NK-92 (cell line): Measurements from ENCODE around the gene ANKRD53.
"Not testable (repeated sequence)": the region's sequence is repeated elsewhere in the genome, so short reads cannot be mapped to it uniquely, and the experiment has no call there.

Experiments
- DNase-seq: peaks from one replicate; lab custom pipeline; 2025; ENCODE audit not compliant: unreplicated experiment; lab: John Stamatoyannopoulos, UW

Gene ANKRD53

DNA sequence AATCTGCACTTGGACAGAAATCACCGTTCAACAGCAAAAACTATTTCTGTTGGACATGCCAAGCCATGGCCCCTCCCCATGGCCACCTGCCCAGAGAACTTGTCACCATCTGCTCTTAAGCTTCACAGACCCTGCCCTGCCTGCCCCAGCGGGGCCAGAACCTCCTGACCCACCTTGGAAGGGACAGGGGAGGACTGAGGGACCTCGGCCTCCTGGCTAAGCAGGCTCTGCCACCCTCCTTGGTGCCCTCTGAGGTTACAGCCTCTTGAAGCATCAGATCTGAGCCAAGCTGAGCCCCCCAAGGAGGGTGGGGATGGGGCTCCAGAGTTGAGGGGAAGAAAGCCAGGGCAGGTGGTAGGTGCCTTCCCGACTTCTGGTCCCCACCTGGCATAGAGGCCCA is 9.7 kb downstream of the ANKRD53 start:
- no peak for DNase-seq

DNA sequence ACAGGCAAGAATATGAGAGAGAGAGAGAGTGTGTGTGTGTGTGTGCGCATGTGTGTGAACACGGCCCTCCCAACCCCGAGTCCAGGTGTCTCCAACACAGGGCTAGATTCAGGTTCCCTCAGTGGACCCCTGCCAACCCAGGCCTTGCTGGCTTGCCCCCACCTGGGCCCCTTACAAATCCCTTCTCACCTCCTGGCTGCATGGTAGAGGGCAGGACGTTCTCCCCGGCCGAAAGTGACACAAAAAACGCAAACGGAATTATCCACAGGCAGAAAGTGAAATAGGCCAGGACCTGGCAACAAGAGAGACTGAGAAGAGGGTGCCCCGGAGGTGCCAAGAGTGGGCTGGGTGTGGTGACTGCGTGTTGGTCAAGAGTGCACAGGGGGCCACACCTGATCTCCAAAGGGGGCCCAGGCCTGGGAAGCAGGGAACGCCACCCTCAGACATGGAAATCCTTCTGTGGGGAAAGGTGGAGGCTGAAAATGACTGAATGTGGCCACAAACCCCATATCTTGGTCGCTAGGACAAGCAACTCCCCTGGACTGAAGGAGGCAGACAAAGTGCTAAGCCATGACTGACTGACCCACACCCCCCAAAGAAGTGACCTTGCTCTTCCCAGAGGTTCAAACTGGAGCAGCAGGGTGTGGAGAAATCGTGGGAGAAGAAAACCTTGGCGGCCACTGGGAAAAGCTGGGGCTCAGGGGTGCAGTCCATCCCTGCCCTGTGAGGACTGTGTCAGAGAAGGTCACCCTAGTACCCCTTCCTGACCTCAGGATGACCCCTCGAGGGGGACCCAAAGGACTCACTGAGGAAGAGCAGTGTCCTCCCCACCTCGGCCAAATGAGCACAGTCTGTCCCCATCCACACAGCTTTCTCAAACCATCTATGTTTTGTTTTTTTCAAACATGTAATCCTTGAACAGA is 10.6 kb downstream of the ANKRD53 start:
- DNase-seq = no peak

DNA sequence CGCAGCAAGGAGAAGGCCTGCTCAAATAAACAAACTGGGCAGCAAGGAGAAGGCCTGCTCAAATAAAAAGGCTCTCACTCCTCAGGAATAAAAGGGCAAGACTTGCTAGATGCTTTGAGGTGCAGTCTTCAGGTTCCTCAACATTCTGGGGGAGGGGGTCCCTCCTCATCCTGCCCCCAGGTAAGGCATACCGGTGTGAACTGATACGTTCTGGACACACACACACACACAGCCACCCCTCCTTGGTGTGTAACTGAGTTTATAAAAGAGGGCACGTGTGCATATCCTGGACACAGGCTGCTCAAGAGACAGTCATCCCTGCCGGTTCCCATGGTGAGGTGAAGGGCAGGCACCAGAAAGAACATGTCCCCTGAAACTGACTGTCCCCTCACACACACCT is 11.8 kb downstream of the ANKRD53 start:
- DNase-seq = no peak

DNA sequence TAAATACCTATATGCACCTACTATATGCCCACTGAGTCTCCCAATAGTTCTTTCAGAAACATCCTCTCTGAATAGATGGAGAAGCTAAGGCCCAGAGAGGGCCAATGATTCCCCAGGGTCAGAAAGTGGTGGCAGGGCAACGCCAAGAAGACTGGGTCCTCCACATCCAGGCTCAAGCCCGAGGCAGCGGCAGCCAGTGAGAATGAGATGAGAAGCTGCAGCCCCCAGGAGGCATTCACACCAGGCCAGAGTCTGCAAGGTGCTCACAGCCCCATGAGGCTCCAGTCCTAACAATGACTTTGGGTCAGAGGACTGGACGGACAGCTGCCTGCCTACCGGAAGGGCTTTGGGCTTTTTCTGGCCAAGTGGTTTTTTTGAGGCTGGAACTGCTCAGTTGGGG is 12.7 kb downstream of the ANKRD53 start:
- no peak for DNase-seq

DNA sequence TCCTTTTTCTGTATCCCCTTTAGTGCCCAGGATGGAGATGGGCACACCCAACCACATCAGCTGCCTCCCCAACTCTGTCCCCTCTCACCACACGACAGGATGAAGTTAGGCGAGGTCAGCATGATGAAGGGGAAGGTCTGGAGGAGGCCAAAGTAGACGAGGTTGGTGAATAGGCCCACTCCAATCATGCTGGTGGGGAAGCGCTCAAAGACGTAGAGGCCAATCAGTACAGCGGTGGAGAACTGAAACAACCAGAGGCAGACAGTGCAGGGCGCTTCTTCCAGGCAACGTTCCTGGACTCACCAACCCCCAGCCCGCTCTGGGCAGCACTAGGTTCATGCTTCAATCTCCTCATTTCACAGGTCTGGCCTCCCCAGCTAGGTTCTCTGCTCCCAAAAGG is 13.3 kb downstream of the ANKRD53 start:
- no peak for DNase-seq

DNA sequence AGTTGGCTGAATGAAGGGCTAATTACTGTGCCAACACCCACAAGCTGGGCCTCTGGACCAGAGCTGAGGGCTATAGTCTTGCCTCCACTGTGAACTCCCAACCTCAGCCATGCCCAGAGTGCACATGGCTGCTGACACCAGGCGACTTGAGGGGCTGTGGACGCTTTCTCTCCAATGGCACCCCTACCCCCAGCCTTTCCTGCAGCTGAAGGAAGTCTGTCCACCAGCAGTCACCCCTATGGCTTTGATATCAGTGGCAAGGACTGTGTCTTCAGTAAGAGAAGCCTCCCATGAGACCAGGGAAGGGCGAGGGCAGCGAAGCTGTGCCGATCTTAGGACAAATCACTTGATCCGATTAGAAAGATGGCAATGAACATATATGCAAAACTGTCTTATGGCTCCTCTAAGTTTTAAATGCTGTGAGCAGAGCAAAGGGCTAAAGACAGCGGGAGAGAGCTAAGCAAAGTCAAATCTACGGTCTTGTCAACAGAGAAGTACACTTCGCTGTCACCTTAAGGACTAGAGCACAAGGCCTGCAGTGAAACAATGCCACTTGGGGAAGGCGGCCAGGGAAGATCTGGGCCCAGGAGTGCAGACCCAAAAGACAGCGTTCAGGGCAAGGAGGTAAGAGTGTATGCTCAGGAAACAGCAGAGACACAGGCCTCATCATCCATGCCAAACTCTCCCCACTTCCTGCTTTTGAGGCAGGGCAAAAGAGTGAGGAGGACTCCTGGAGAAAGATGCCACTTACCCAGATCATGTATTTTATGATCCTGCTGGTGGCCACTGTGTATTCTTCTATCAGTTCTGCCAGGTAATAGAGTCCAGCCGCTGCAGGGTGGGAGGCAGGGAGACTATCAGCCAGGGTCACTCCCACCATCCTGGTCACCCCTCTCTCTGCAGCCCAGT is 14.8 kb downstream of the ANKRD53 start:
- DNase-seq = no peak

DNA sequence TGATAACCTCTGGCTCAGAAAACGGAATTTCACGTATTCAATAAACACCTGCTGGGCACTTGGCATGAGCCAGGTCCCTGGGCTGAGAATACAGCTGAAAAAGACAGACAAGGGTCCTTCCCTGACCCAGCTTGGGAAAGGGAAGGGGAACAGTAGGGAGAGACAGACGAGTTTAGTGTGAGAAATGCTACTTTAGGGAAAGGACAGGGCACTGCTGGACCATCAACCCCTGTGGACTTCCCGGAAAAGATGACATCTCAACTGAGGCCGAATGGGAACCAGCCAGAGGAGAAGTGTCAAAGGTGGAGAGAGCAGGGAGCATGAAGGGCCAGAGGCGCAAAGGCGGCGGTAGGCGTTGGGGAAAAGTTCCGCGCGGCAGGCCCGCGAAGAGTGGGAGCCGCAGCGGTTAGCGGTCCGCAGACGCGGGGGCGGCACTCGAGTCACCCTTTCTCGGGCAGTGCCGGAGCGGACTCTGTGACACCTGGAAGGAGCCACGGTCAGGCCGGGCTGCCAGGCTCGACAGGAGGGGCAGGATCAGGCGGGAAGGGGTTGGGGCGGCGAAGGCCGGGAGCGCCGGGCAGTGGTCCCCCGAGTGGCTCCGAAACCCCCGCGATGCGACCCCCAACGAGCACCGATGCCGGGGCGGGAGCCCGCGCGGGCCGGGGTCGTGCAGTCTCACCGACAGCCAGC is 15.7 kb downstream of the ANKRD53 start:
- DNase-seq = no peak

DNA sequence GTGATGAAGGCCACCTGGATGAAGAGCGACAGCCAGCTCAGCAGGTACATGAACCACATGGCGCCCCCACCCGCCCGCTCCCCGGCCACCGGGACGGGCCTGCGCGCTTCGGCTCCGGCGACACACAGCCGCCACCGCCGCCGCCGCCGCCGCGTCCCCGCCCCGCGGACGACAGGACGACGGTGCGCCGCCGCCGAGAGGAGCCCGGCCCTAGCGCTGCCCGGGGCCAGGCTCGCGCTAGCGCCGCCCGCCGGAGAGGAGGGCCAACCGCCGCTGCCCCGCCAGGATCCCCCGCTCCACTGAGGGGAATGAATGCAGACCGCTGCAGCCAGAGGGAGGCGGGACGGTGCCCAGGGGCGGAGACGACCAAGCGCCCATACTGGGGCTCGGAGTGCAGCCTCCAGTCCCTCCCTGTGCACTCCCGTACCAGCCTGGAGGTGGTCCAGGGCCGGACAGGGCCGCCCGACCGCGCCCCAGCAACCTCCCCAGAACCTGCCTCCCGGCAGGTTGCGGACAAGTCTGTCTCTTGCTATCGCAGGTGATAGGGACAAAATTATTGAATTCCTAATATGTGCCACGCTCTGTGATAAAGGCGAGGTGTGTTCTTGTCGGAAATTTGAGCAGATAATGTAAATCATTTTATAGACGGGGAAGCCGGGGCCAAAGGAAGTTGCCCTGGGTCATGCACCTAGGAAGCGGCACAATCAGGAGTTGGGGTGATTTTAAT is 16.4 kb downstream of the ANKRD53 start, which contains the start of gene TEX261:
TEX261 (minus strand) TSS at position 175 of the 727 bp plus-strand sequence; CDS start at position 59, 116 bp downstream.
- peak; percentile 13 for DNase-seq

DNA sequence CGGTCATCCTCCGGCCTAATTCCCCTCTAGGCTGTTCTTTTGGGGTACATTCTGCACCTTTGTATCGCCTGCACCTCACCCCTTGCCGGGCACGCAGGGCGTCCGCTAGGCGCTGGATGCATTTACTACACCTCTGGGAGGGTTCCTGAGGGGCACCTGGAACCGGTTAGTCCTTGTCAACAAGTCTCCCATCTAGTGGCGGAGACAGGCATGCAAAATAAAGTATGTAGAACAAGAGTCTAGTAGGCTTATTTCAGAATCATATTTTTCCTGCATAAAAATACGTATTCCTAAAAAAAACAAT is 16.9 kb downstream of the ANKRD53 start:
- no peak for DNase-seq

DNA sequence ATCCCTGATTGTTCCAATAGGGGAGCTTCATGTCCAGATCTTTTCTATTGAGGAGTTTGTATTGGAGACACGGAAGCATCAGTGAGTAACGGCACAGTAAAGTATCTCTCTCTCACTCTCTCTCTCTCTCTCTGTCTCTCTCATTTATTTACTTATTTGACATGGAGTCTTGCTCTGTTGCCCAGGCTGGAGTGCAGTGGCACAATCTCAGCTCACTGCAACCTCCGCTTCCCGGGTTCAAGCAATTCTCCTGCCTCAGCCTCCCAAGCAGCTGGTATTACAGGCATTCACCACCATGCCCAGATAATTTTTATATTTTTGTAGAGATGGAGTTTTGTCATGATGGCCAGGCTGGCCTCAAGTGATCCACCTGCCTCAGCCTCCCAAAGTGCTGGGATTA is 20.5 kb downstream of the ANKRD53 start:
- not testable (repeated sequence) for DNase-seq

DNA sequence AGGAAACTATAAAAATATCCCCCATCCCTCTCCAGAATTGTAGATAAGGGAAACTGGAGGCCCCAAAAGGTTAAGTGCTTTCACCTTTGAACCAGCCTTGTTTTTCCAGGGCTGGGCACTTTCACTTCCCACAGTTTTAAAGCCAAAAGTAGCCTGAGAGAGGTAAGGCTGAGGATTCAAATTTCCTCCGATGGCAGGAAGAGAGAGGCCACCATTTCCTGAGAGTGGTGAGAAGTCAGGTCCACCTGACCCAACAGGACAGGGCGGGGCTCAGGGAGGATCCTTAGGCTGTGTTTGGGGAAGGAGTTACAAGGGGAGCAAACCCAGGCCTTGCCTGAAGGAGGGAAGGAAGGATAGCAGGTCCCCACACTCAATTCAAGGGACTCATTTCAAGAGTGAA is 20.9 kb downstream of the ANKRD53 start:
- no peak for DNase-seq

DNA sequence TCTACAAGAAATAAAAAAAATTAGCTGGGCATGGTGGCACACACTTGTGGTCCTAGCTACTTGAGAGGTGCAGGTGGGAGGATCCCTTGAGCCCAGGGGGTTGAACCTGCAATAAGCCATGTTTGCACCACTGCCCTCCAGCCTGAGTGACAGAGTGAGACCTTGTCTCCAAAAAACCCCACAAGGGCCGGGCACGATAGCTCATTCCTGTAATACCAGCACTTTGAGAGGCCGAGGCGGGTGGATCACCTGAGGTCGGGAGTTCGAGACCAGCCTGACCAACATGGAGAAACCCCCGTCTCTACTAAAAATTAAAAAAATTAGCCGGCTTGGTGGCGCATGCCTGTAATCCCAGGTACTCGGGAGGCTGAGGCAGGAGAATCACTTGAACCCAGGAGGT is 21.5 kb downstream of the ANKRD53 start:
- not testable (repeated sequence) for DNase-seq

DNA sequence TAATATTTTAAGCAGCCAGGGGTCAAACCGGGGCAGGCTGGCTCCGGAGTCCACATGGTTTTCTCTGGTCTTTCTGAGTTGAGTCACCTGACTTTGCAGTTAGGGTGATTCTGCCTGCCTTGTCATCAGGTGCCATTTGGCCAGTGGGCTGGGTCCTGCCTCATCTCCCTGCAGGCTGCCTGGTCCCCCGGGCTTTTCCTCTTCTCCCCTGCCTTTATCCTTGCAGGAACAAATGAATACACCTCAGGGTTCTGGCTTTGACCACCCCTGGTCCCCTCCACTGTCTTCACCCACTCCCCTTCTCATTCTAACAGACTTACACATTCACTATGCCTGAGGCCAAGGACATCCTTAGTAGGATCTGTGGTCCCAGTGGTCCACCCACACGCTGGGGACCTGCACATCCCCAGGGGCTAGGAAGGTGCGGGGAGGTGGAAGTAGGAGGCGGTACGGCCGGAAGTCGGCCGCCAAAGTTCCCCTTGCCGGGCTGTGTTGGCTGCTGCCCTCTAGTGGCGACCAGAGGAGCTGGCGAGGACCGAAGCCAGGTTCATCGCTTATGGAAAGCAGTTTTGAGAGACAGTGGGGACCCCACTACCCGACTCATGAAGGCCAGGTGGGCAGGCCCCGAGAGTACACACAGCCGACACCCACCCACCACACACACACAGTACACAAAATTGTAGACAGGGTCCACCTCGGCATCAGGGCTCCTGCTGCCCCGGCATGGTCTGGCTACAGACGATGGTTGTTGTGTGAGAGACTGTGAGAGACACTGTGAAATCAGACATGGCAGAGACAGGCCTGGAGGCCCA is 22.6 kb downstream of the ANKRD53 start:
- peak; percentile 8 for DNase-seq

DNA sequence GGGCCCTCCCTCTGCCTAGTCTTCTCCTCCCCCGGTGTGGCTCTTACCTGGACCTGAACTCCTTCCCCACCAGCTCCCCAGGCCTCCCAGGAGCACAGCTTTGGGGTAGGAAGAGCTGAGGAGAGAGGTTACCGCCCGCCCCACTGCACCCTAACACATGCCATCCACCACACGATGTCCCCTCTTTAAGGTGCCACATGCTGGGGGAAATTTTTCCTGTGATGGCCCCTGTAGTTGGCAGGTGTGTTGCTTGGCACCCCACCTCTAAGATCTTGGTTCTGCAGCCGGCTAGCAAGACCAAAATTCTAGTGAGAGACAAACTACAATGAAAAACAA is 23.1 kb downstream of the ANKRD53 start:
- DNase-seq = no peak

DNA sequence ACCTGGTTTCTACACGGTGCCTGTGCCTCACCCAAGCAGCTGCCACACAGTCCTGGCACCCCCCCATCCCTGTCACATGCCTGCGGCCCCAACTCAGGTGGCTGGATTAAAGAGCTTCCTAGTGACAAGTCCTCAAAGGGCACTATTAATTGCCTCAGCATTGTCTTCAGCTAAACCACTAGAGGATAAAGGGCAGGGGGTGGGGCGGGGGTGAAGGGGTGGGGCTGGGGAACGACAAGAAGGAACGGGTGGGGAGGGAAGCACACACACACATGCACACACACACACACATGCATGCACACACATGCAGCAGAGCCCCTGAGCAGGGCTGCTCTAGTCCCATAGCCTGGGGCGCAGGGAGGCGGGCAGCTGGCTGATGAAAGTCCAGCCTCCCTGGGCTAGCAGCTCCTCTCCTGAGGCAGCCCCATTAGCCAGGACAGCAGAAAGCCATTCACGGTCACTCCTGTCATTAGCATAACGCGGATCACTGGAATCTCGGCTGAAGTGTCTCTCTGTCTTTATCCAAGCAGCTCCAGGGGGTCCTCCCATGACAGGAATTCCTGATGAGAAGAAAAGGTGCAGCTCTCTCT is 23.6 kb downstream of the ANKRD53 start:
- DNase-seq = no peak

DNA sequence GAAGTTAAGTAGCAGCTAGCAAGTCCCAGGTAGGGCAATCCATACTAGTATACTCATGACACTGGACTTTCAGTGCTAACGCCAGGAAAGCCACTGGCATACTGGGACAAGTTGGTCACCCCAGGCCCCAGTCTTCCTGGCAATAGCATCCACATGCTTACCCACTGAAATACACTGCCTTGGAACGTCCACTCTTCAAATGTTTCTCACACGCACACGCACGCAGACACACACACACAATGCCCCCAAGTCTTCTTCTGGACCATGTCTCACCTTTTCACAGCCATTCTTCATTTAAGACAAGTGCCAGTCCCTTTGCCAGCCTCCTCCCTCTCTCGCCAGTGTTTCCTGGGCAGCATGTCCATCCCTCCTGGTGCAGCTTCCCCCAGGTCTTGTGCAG is 25.0 kb downstream of the ANKRD53 start:
- no peak for DNase-seq

DNA sequence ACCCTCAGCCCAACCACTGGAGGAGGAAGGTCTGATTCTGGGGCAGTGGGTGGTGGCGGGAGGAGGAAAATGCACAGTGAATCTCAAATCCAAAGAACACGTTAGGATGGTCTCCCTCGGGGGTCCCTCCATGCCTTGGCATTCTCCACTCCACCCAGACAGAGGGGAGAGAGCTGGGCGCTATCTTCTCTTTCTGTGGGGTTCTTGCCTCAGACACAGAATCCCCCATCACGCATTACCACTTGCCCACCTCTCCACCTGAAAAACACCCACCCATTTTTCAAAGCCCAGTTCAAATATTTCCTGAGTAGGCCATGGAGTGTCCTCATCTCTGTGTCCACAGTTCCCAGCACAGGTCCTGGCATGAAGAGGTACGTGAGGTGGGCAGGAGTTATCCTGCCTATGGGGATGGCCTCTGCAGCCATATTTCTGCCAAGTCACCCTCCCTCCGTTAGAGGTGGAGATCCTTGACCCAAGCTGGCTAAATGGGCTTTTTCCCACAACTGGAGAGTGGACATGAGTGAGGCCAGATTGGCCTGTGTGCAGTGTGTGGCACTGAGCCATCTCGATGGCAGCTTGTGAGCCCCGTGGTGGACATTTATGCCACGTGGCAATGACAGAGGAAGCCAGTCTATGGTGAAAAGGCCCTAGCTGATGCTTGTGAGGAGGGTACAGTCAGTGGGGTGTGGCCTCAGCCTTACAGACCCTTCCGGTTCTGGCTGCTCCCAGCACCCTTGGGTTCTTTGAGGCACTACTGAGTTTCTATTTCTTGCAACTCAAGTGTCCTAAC is 25.7 kb downstream of the ANKRD53 start:
- DNase-seq = no peak

DNA sequence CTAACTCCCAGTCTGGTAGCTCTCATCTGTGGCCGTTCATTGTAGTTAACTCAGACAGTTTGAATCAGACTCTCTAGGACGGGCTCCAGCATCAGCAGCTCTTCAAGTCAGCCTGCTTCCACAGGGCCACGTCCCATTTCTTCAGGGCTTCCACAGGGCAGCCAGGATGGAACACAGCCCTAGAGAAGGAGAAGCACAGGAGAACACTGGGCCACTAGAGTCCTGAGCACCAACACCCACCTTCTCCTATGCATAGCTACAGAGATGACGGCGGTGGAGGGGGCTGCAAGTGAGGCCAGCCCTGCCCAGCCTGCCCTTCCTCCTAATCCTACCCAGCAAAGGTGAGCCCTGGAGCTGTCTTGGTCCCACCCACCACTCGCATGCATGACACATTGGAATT is 26.4 kb downstream of the ANKRD53 start:
- DNase-seq = no peak
